Upper lobe of right lung (tissue), 1 donor: ENCODE measurements around the gene HMGN1. TPM values are rescaled to one million over a fixed set of nuclear protein-coding genes. Genes with fewer than 3 reads are reported as not detected.

Experiments used
- ATAC-seq: fragments of 200-7000 bp; cut with Tn5 transposase; one replicate; pipeline ENCODE4 v1.9.1; 2020; ENCODE audit warnings: mild to moderate bottlenecking, moderate library complexity
- DNase-seq: peaks from one replicate; pipeline ENCODE4 v3.0.0-alpha.2; 2020
- H3K27ac ChIP-seq: fragments of 200-600 bp; one replicate; pipeline ENCODE4 v1.8.0; 2022
- H3K27me3 ChIP-seq: fragments of 200-600 bp; one replicate; pipeline ENCODE4 v1.8.0; 2022; ENCODE audit warnings: mild to moderate bottlenecking
- H3K36me3 ChIP-seq: fragments of 200-600 bp; one replicate; pipeline ENCODE4 v1.8.0; 2022
- H3K4me1 ChIP-seq: fragments of 200-600 bp; one replicate; pipeline ENCODE4 v1.8.0; 2022
- H3K4me3 ChIP-seq: fragments of 200-600 bp; one replicate; pipeline ENCODE4 v1.8.0; 2022; ENCODE audit warnings: mild to moderate bottlenecking
- H3K9me3 ChIP-seq: fragments of 200-600 bp; one replicate; pipeline ENCODE4 v1.8.0; 2022
- intact Hi-C: fragments of 100-400 bp; cut with DNase I; formaldehyde crosslinking; loops from one replicate; pipeline ENCODE4 v1.11.0; 2022
- total RNA-seq: library from RNA; stranded (reverse); fragmentation: NEBNext Ultra II Directional; extraction: Animal tissue kit (Norgen Biotek cat#: 25700); gene quantifications from one replicate; pipeline ENCODE4 v1.2.1, GENCODE V29; 2021
- TF ChIP-seq, protein P1 (sequence below): fragments of 200-600 bp; IDR thresholded peaks from one replicate; pipeline ENCODE4 v1.8.0; 2022; ENCODE audit warnings: antibody characterized with exemption
- donor health status: DM: no; HTN: yes; CAD: no; lungs with severe emphysema.

Gene HMGN1
- total RNA-seq, 1 donor from 2014 or later = 170 TPM

GRCh38 chr21:39314143-39315027, 34.5 kb downstream of the HMGN1 start:
- intact Hi-C loops = loop anchor here (10.0 kb wide), 1 partner anchor 70 kb away; a partner anchor contains a TSS
- peaks cover 20% of the 10 kb centered on the region for H3K36me3 ChIP-seq
- ATAC-seq (peak; percentile 6), DNase-seq (no peak)
- H3K9me3 ChIP-seq = no peaks in the 10 kb centered on the region
- H3K4me1 ChIP-seq = peaks cover 28% of the 10 kb centered on the region
- peak overlapping the region; percentile 92 for H3K27ac ChIP-seq
- no peaks in the 10 kb centered on the region for H3K27me3 ChIP-seq
- TF ChIP-seq, protein P1, sequence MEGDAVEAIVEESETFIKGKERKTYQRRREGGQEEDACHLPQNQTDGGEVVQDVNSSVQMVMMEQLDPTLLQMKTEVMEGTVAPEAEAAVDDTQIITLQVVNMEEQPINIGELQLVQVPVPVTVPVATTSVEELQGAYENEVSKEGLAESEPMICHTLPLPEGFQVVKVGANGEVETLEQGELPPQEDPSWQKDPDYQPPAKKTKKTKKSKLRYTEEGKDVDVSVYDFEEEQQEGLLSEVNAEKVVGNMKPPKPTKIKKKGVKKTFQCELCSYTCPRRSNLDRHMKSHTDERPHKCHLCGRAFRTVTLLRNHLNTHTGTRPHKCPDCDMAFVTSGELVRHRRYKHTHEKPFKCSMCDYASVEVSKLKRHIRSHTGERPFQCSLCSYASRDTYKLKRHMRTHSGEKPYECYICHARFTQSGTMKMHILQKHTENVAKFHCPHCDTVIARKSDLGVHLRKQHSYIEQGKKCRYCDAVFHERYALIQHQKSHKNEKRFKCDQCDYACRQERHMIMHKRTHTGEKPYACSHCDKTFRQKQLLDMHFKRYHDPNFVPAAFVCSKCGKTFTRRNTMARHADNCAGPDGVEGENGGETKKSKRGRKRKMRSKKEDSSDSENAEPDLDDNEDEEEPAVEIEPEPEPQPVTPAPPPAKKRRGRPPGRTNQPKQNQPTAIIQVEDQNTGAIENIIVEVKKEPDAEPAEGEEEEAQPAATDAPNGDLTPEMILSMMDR = no peak
- H3K4me3 ChIP-seq = peak overlapping the region; percentile 83

DNA sequence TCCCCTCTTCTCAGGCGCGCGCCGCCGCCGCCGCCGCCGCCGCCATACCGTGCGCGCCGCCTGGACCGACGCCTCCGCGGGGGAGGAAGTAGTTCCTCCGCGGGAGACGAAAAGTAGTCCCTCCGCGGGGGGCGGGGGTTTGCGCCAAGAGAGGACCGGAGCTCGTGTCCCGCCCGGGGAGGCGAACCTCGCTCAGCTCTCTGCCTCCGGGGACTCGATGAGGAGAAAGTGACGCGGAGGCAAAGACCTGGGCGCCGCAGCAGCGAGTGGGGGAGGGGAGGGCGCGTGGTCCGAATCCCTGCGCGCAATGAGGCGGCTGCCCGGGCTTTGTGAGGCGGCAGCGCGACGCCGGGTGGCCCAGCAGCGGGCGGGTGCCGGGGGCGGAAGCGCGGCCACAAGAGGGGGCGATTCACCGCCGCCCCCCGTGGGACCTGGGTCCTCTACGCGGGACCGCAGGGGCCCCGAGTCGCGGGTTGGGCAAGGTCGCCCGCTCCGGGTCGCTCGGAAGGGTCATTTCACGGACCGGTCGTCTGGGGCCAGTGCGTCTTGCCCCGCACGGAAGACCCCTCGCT, 35.2 kb downstream of the HMGN1 start, which contains the start of gene BRWD1:
TSS of gene BRWD1 (minus strand) at position 62 of the 572 bp plus-strand sequence. CDS start 141 bp downstream, outside the sequence.
- ATAC-seq (peak; percentile 90), DNase-seq (peak; percentile 92)
- H3K27me3 ChIP-seq = no peaks in the 10 kb centered on the region
- peak within 1 kb of the TSS; percentile 92 for H3K27ac ChIP-seq
- H3K36me3 ChIP-seq = peaks cover 20% of the 10 kb centered on the region
- H3K4me3 ChIP-seq = peak within 1 kb of the TSS; percentile 83
- intact Hi-C loops = loop anchor here (10.0 kb wide), 1 partner anchor 71 kb away; a partner anchor contains a TSS
- H3K4me1 ChIP-seq = peaks cover 28% of the 10 kb centered on the region
- H3K9me3 ChIP-seq = no peaks in the 10 kb centered on the region
- TF ChIP-seq, protein P1 = peak; percentile 46

GRCh38 chr21:39313042-39313570, 35.8 kb downstream of the HMGN1 start:
- peak overlapping the region; percentile 92 for H3K27ac ChIP-seq
- H3K4me1 ChIP-seq = peaks cover 26% of the 10 kb centered on the region
- DNase-seq = no peak
- TF ChIP-seq, protein P1 = no peak
- ATAC-seq = peak; percentile 53
- peak overlapping the region; percentile 83 for H3K4me3 ChIP-seq
- no peaks in the 10 kb centered on the region for H3K27me3 ChIP-seq
- intact Hi-C loops = loop anchor here (10.0 kb wide), 1 partner anchor 72 kb away; a partner anchor contains a TSS
- peaks cover 20% of the 10 kb centered on the region for H3K36me3 ChIP-seq
- H3K9me3 ChIP-seq = no peaks in the 10 kb centered on the region

- Histone ChIP-seq H3K27me3 (no peaks in the 10 kb centered on the region), H3K27ac (peak overlapping the region; percentile 92), H3K36me3 (peaks cover 20% of the 10 kb centered on the region), H3K9me3 (no peaks in the 10 kb centered on the region), H3K4me1 (peaks cover 22% of the 10 kb centered on the region), H3K4me3 (peak overlapping the region; percentile 83)
- ATAC-seq (peak; percentile 92), DNase-seq (peak; percentile 96)
- intact Hi-C loops = loop anchor here (10.0 kb wide), 1 partner anchor 72 kb away; a partner anchor contains a TSS
- TF ChIP-seq, protein P1 = no peak
Measured at GRCh38 chr21:39312112-39313041, 36.5 kb downstream of the HMGN1 start.

- H3K9me3 ChIP-seq = no peaks in the 10 kb centered on the region
- peaks cover 20% of the 10 kb centered on the region for H3K36me3 ChIP-seq
- ATAC-seq = no peak
- H3K27me3 ChIP-seq = no peaks in the 10 kb centered on the region
- peaks cover 22% of the 10 kb centered on the region for H3K4me1 ChIP-seq
- intact Hi-C loops = loop anchor here (10.0 kb wide), 1 partner anchor 74 kb away; a partner anchor contains a TSS
- DNase-seq = no peak
- H3K4me3 ChIP-seq = no peak overlapping the region
- TF ChIP-seq, protein P1 = no peak
- no peak overlapping the region for H3K27ac ChIP-seq
Measured at GRCh38 chr21:39311164-39311563, 37.7 kb downstream of the HMGN1 start.
